Tibial nerve (tissue), 4 donors: ENCODE measurements around the gene ATF7. TPM values are rescaled to one million over a fixed set of nuclear protein-coding genes. Genes with fewer than 3 reads are reported as not detected.

Experiments
- DNase-seq, 2 donors: peaks; one replicate each; pipeline ENCODE4 v3.0.0-alpha.2; 2019; ENCODE audit warnings: low spot score in 2 of 2
- H3K27ac ChIP-seq, 4 donors: fragments of 200-600 bp; sonication (generic) in 3 of 4; one replicate each; pipeline ENCODE4 v1.5.1; 2017 to 2019; ENCODE audit warnings: mild to moderate bottlenecking in 1 of 4
- H3K27me3 ChIP-seq, 2 donors: fragments of 200-600 bp; sonication (generic) in 1 of 2; one replicate each; pipeline versions ENCODE4 v1.5.1 to v1.6.0; 2017 to 2019
- H3K36me3 ChIP-seq, 3 donors: fragments of 200-600 bp; sonication (generic); one replicate each; pipeline ENCODE4 v1.5.1; 2018 to 2019
- H3K4me1 ChIP-seq, 4 donors: fragments of 200-600 bp; sonication (generic) in 3 of 4; one replicate each; pipeline ENCODE4 v1.5.1; 2017 to 2019
- H3K4me3 ChIP-seq, 4 donors: fragments of 200-600 bp; sonication (generic) in 3 of 4; one replicate each; pipeline ENCODE4 v1.5.1; 2017 to 2019; ENCODE audit warnings: mild to moderate bottlenecking in 1 of 4, moderate library complexity in 1 of 4
- H3K9me3 ChIP-seq, 4 donors: fragments of 200-600 bp; sonication (generic) in 3 of 4; one replicate each; pipeline ENCODE4 v1.5.1; 2017 to 2019
- EP300 ChIP-seq, 2 donors: sonication (generic); formaldehyde crosslinking; IDR thresholded peaks; one replicate each; pipeline ENCODE4 v1.6.1; 2017; ENCODE audit warnings: antibody characterized with exemption in 2 of 2, mild to moderate bottlenecking in 1 of 2
- POLR2A ChIP-seq, 2 donors: fragments of 450-650 bp; IDR thresholded peaks; one replicate each; pipeline ENCODE4 v1.6.1; 2017; ENCODE audit warnings: antibody characterized with exemption in 2 of 2, mild to moderate bottlenecking in 2 of 2, moderate library complexity in 2 of 2
- WGBS, 2 donors: methylation state at CpG; one replicate each; pipeline ENCODE4 v1.1.5; 2018; 5-methylcytosine and 5-hydroxymethylcytosine counted together
- total RNA-seq, 4 donors: library from RNA; depleted of rRNA; stranded (reverse); fragments of >200 nt; gene quantifications; one replicate each; pipeline ENCODE4 v1.1.0, GENCODE V29; 2016
- TF ChIP-seq, protein P1 (sequence below), 5 experiments: fragments of 200-600 bp in 3 of 5; fragments of 450-650 bp in 2 of 5; sonication (generic) in 3 of 5; IDR thresholded peaks; one replicate each; pipeline ENCODE4 v1.5.1; 2016 to 2019; ENCODE audit warnings: antibody characterized with exemption in 5 of 5, mild to moderate bottlenecking in 3 of 5, moderate library complexity in 2 of 5

ATF7 gene
- total RNA-seq, 4 donors from 2014 or later = 30.1 to 47.9 (median 34.4) TPM

DNA sequence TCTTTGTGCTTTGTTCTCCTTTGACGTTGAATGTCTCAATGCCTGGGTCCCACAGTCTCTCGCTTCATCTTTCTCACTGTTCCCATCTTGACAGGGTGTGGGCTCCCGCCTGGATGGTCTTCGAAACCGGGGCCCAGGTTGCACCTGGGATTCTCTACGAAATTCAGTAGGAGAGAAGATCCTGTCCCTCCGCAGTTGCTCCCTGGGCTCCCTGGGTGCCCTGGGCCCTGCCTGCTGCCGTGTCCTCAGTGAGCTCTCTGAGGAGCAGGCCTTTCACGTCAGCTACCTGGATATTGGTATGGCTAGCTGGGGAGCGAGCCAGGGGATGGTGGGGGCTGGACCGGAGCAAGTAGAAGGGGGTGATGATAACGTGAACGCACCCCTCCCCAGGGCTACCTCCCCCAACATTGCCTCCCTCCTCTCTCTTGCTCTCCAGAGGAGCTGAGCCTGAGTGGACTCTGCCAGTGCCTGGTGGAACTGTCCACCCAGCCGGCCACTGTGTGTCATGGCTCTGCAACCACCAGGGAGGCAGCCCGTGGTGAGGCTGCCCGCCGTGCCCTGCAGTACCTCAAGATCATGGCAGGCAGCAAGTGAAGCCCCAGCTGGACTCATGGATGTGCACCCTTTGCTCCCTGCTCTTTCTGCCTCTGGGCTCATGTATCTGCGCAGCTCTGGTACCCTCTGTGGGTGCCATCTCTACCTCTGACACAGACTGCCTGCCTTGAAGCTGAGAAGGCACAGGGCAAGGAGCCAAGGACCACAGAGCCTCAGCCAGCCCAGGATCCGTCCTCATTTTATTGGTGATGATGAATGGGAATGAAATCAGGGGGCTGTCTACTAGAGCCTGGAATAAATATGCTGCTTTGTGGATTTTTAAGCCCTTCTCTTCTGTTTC lies 120.4 kb downstream of the ATF7 start:
- TF ChIP-seq, protein P1, sequence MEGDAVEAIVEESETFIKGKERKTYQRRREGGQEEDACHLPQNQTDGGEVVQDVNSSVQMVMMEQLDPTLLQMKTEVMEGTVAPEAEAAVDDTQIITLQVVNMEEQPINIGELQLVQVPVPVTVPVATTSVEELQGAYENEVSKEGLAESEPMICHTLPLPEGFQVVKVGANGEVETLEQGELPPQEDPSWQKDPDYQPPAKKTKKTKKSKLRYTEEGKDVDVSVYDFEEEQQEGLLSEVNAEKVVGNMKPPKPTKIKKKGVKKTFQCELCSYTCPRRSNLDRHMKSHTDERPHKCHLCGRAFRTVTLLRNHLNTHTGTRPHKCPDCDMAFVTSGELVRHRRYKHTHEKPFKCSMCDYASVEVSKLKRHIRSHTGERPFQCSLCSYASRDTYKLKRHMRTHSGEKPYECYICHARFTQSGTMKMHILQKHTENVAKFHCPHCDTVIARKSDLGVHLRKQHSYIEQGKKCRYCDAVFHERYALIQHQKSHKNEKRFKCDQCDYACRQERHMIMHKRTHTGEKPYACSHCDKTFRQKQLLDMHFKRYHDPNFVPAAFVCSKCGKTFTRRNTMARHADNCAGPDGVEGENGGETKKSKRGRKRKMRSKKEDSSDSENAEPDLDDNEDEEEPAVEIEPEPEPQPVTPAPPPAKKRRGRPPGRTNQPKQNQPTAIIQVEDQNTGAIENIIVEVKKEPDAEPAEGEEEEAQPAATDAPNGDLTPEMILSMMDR (IDR thresholded peaks at IDR 0.05) = no peak
- no peak for TF ChIP-seq EP300 (IDR thresholded peaks at IDR 0.05)
- TF ChIP-seq POLR2A (IDR thresholded peaks at IDR 0.05) = no peak
- H3K27ac ChIP-seq = peak overlapping the region in 2 of 4 donors; percentile 65 to 100
- DNase-seq = no peak

DNA sequence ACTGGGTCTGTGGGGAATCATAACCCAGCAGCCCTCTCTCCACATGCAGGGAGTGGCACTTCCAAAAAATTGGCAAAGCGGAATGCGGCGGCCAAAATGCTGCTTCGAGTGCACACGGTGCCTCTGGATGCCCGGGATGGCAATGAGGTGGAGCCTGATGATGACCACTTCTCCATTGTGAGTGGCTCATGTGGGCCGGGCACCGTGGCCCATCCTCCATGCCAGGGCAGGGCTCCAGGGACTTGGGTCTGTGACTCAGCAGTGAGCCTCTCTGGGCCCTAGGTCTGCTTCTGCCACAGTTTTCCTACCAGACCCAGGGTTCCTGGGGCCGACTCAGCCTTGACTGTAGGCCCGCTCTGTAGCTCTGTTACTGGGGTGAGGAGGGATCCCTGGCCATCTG lies 121.1 kb downstream of the ATF7 start:
- H3K4me1 ChIP-seq = peaks cover 2 to 58% (median 25%) of the 10 kb centered on the region in 4 donors
- 64 to 70% methylated on average over 10 of the region's 10 CpGs for WGBS, 2 donors
- DNase-seq = no peak

More for the DNA sequence above, 120.4 kb downstream of the ATF7 start:
- Histone ChIP-seq H3K36me3 (peaks cover 0 to 53% (median 3%) of the 10 kb centered on the region in 3 donors), H3K27me3 (no peaks in the 10 kb centered on the region), H3K4me3 (no peak overlapping the region), H3K4me1 (peaks cover 2 to 58% (median 25%) of the 10 kb centered on the region in 4 donors), H3K9me3 (no peaks in the 10 kb centered on the region)
- WGBS, 2 donors = 67 to 70% methylated on average over 19 of the region's 19 CpGs

DNA sequence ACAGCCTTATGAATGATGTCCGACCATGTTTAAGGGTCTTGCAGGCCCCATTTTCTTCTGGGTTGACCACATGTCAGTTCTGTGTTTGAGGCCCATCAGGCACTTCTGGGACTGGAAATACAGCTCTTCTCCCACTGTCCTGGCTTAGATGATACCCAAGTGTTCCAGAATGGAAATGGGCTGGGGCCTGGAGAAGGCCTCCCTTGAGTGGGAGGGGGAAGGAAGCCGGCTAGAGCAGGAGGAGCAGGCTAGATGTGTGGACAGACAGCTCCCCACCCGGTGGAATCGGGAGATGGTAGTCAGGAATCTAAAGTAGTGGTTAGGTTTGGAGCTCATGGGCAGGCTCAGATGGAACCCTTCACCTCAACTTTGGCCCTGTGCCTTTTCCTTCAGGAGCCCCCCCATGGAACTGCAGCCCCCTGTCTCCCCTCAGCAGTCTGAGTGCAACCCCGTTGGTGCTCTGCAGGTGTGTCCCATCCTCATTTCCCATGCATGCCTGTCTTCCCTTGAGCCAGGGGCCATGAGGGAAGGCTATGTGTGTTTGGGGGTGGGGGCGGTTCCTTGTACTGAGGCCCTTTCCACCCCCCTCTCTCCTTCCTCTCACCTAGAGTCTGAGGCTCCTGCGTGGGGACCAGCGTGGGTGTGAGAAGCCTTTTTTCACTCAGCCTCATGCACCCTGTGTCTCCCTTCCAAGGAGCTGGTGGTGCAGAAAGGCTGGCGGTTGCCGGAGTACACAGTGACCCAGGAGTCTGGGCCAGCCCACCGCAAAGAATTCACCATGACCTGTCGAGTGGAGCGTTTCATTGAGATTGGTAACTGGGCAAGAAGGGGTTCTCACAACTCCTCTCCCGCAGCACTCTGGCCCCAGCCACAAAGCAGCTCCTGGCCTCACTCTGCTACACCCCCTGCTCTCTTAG lies 121.9 kb downstream of the ATF7 start:
- Histone ChIP-seq H3K4me1 (peaks cover 2 to 58% (median 25%) of the 10 kb centered on the region in 4 donors), H3K4me3 (no peak overlapping the region), H3K27ac (peak overlapping the region in 2 of 4 donors; percentile 98 to 100), H3K27me3 (no peaks in the 10 kb centered on the region), H3K36me3 (peaks cover 0 to 40% (median 3%) of the 10 kb centered on the region in 3 donors), H3K9me3 (no peaks in the 10 kb centered on the region)
- 78 to 79% methylated on average over 14 of the region's 14 CpGs for WGBS, 2 donors
- TF ChIP-seq POLR2A (IDR thresholded peaks at IDR 0.05) (no peak), EP300 (IDR thresholded peaks at IDR 0.05) (no peak)
- TF ChIP-seq, protein P1 (IDR thresholded peaks at IDR 0.05) = no peak
- DNase-seq = no peak

More for the DNA sequence above, 121.1 kb downstream of the ATF7 start:
- peak overlapping the region in 2 of 4 donors; percentile 65 to 100 for H3K27ac ChIP-seq
- H3K9me3 ChIP-seq = no peaks in the 10 kb centered on the region
- TF ChIP-seq EP300 (IDR thresholded peaks at IDR 0.05) (no peak), POLR2A (IDR thresholded peaks at IDR 0.05) (no peak)
- TF ChIP-seq, protein P1 (IDR thresholded peaks at IDR 0.05) = no peak
- H3K36me3 ChIP-seq = peaks cover 0 to 46% (median 3%) of the 10 kb centered on the region in 3 donors
- no peak overlapping the region for H3K4me3 ChIP-seq
- H3K27me3 ChIP-seq = no peaks in the 10 kb centered on the region

GRCh38 chr12:53502983-53503728 lies 123.0 kb downstream of the ATF7 start:
- Histone ChIP-seq H3K4me3 (no peak overlapping the region), H3K27me3 (no peaks in the 10 kb centered on the region), H3K9me3 (no peaks in the 10 kb centered on the region), H3K36me3 (peaks cover 0 to 40% (median 3%) of the 10 kb centered on the region in 3 donors), H3K4me1 (peaks cover 2 to 56% (median 21%) of the 10 kb centered on the region in 4 donors), H3K27ac (peak overlapping the region in 3 of 4 donors; percentile 64 to 100 (median 98))
- DNase-seq = no peak
- TF ChIP-seq EP300 (IDR thresholded peaks at IDR 0.05) = no peak
- TF ChIP-seq, protein P1 (IDR thresholded peaks at IDR 0.05) = no peak
- TF ChIP-seq POLR2A (IDR thresholded peaks at IDR 0.05) = no peak
- 80 to 88% methylated on average over 10 of the region's 10 CpGs for WGBS, 2 donors
